Effector CD4-positive, alpha-beta T cell (primary cell): Measurements from ENCODE around the gene GOLGA6L22. TPM values are rescaled to one million over a fixed set of nuclear protein-coding genes. Genes with fewer than 3 reads are reported as not detected.
"Not testable (repeated sequence)": the region's sequence is repeated elsewhere in the genome, so short reads cannot be mapped to it uniquely, and the experiment has no call there.

ENCODE experiments used
- DNase-seq: peaks from one replicate; pipeline ENCODE4 v3.0.0-alpha.2; 2020
- total RNA-seq: gene quantifications from one replicate; lab custom pipeline; 2026; lab: John Stamatoyannopoulos, UW

Gene GOLGA6L22, protein sequence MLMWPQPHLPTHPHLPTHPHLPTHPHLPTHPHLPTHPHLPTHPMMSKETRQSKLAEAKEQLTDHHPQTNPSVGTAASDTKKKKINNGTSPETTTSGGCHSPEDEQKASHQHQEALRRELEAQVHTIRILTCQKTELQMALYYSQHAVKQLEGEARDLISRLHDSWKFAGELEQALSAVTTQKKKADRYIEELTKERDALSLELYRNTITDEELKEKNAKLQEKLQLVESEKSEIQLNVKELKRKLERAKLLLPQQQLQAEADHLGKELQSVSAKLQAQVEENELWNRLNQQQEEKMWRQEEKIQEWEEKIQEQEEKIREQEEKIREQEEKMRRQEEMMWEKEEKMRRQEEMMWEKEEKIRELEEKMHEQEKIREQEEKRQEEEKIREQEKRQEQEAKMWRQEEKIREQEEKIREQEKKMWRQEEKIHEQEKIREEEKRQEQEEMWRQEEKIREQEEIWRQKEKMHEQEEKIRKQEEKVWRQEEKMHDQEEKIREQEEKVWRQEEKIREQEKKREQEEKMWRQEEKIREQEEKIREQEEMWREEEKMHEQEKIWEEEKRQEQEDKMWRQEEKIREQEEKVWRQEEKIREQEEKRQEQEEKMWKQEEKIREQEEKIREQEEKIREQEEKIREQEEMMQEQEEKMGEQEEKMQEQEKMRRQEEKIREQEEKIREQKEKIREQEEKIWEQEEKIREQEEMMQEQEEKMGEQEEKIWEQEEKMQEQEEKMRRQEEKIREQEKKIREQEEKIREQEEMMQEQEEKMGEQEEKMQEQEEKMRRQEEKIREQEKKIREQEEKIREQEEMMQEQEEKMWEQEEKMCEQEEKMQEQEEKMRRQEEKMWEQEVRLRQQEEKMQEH
- total RNA-seq: not detected

DNA sequence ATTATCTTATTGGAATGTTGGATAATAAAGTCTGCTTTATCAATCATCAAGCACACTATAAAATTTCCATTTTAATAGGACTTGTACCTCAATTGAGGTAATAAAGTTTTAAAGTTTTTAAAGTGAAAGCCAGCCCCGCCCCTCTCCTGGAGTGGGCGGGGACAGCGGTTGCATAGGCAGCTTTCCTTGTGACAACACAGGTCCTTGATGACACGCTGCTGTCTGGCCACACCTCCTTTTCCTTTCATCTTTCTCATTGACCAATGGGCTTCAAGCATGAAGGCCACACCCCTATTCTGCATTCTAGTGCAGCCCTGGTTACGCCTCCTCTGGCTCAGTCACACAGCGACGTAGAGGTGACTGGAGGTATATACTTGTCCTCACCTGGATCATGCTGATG lies at the start of gene GOLGA6L22:
Gene GOLGA6L22 (plus strand): TSS at position 301 of the 400 bp plus-strand sequence. CDS start 91 bp downstream, at position 392.
- DNase-seq: not testable (repeated sequence)

DNA sequence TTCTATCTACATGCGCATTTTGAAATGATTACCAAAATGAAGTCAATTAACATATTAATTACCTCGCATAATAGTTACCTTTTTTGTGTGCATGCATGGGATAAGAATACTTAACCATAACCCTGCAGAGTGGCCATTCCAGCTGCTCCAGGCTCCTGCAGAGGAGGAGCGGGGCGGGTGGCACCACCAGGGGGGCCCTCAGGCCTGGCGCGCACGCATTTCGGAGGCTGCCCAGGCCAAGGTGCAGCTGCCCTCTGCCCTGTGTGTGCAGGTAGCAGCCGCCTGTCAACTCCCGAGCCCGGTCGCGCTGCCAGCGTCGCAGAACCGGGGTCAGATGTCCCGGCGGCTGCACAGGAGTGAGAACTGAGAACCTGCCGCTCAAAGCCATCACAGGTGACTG lies 41.4 kb upstream of the GOLGA6L22 start:
- DNase-seq: not testable (repeated sequence)

DNA sequence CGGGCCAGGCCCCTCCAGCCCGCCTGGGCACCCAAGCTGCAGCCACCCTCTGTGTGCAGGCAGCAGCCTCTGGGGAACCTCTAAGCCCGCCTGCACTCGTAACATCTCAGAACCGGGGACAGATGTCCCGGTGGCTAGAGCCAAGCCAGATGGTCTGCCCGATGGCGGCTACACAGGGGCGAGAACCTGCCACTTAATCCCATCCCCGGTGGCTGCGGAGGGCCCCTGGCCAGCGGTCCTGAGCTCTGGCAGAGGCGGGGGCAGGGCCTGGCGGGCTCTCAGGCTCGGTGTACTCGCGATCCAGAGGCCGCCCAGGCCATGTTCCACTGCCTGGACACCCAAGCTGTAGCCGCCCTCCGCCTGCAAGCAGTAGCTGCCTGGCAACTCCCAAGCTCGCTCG lies 40.9 kb upstream of the GOLGA6L22 start:
- DNase-seq: not testable (repeated sequence)

GRCh38 chr15:22418212-22418611 lies 40.5 kb upstream of the GOLGA6L22 start:
- DNase-seq: not testable (repeated sequence)

DNA sequence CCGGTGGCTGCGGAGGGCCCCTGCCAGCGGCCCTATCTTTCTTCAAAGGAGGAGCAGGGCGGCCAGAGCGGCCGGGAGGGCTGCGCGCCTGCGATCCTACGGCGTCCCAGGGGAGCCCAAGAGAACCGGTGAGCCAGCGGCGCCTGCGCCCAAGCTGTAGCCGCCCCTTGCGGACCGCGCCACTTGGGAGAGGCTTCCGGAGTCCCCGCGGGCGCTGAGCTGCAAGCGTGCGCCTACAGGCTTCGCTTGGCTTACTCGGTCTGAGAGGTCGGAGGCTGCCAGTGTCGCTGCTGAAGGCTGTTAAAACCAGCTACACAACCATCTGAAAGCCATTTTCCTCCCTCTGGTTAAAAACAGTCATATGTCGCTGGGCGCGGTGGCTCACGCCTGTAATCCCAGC lies 40.0 kb upstream of the GOLGA6L22 start:
- not testable (repeated sequence) for DNase-seq

- DNase-seq: not testable (repeated sequence)
These were observed 38.4 kb upstream of the GOLGA6L22 start for GRCh38 chr15:22420340-22420739.

- not testable (repeated sequence) for DNase-seq
These were observed 29.3 kb upstream of the GOLGA6L22 start for GRCh38 chr15:22429426-22429825.

GRCh38 chr15:22431687-22432086 lies 27.0 kb upstream of the GOLGA6L22 start:
- not testable (repeated sequence) for DNase-seq

GRCh38 chr15:22494490-22495113 lies 35.9 kb downstream of the GOLGA6L22 start:
- DNase-seq: peak; percentile 27

DNA sequence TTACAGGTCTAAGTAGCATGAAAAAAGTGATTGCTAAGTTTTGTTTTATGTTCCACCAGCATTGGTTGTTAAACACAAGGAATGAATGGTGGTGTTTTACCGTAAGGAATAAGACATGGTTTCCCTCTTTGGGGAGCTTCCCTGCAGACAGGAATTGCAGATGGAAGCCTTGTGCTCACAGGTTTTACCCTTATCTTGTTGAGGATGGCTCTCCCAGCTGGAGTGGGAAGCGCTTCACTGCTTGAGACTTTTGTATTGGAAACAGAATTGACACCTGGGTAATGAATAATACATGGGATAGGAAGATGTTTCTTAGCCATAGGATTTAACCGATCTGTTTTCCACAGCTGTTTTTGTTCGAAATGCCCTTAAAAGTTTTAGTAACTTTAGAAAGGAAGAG lies 38.5 kb downstream of the GOLGA6L22 start:
- DNase-seq: not testable (repeated sequence)

GRCh38 chr15:22498220-22498925 lies 39.7 kb downstream of the GOLGA6L22 start:
- not testable (repeated sequence) for DNase-seq

DNA sequence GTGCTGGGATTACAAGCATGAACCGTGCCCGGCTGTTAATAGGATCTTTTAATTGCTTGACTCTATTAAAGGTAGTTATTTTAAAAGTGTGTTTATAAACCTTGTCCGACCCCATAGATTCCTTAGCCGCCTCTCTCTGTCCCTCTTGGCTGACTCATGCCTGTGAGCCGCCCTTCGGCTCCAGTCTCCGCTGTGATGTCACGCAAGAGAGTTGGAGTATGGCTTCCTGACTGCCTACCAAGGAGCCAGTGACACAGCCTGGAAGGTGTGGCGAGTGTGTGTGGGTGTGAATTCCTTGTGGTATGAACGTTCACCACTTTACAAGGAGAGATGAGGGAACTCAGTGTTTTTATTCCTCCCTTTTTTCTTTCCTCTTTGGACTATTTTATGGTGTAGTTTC lies 43.6 kb downstream of the GOLGA6L22 start:
- DNase-seq: not testable (repeated sequence)

- not testable (repeated sequence) for DNase-seq
These were observed 48.3 kb downstream of the GOLGA6L22 start for GRCh38 chr15:22506959-22507358.

DNA sequence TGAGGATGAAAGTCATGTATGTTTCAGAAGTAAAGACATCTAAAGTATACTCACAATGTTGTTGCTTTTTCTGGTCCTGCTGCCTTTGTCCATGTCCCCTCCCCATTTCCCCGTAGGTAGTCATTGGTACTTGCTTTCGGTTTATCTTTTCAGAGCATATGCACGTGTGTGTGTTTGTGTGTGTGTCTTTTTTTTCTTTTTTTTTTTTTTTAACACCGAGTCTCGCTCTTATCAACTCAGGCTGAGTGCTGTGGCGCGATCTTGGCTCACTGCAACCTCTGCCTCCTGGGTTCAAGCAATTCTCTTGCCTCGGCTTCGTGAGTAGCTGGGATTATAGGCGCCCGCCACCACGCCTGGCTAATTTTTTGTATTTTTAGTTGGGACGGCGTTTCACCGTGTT lies 57.4 kb downstream of the GOLGA6L22 start:
- not testable (repeated sequence) for DNase-seq
